HG02885 (cell line): ENCODE data around the gene CSAG1.
"Not testable (repeated sequence)": the region's sequence is repeated elsewhere in the genome, so short reads cannot be mapped to it uniquely, and the experiment has no call there.

ENCODE experiments used
- ATAC-seq: cut with Tn5 transposase; IDR thresholded peaks from one replicate; pipeline ENCODE4 v1.9.1; 2021; ENCODE audit warnings: mild to moderate bottlenecking; ENCODE audit not compliant: unreplicated experiment, poor library complexity

Gene CSAG1

GRCh38 chrX:152733261-152733975 is at the start of gene CSAG1, which contains the start of gene MAGEA12:
Gene CSAG1, minus strand, starts transcription at chrX:152733721. Its CDS starts 1,261 bp downstream, at chrX:152732460.
Gene MAGEA12, plus strand, starts transcription at chrX:152733757. Its CDS starts 2,405 bp downstream, at chrX:152736162.
- no peak for ATAC-seq

GRCh38 chrX:152769549-152770289 is 36.2 kb upstream of the CSAG1 start, which contains the start of gene MAGEA6:
Gene MAGEA6, minus strand, starts transcription at chrX:152769689. Its CDS starts 2,039 bp downstream, at chrX:152767650.
- not testable (repeated sequence) for ATAC-seq

- not testable (repeated sequence) for ATAC-seq
Observed at GRCh38 chrX:152766562-152766961, 33.0 kb upstream of the CSAG1 start.

GRCh38 chrX:152761582-152761981 is 28.1 kb upstream of the CSAG1 start:
- ATAC-seq = not testable (repeated sequence)

- not testable (repeated sequence) for ATAC-seq
Observed at GRCh38 chrX:152759544-152759943, 26.0 kb upstream of the CSAG1 start.

GRCh38 chrX:152758918-152759317 is 25.4 kb upstream of the CSAG1 start, which contains the start of gene CSAG3:
Gene CSAG3, plus strand, starts transcription at chrX:152759218.
- ATAC-seq = not testable (repeated sequence)

- not testable (repeated sequence) for ATAC-seq
Observed at GRCh38 chrX:152754871-152755270, 21.4 kb upstream of the CSAG1 start.

GRCh38 chrX:152753686-152754650 is 20.4 kb upstream of the CSAG1 start, which contains the start of gene MAGEA2:
Gene MAGEA2, minus strand, starts transcription at chrX:152753842. Its CDS starts 2,479 bp downstream, at chrX:152751363.
- not testable (repeated sequence) for ATAC-seq

GRCh38 chrX:152738560-152738959 is 5.0 kb upstream of the CSAG1 start:
- ATAC-seq = no peak

GRCh38 chrX:152736528-152736927 is 3.0 kb upstream of the CSAG1 start:
- not testable (repeated sequence) for ATAC-seq

- no peak for ATAC-seq
Observed at GRCh38 chrX:152735860-152736511, 2.5 kb upstream of the CSAG1 start.

GRCh38 chrX:152735101-152735500 is 1.6 kb upstream of the CSAG1 start:
- no peak for ATAC-seq

GRCh38 chrX:152734143-152734858 is 780 bp upstream of the CSAG1 start:
- ATAC-seq = not testable (repeated sequence)

GRCh38 chrX:152725409-152725808 is 8.1 kb downstream of the CSAG1 start:
- ATAC-seq = no peak

GRCh38 chrX:152713815-152714787 is 19.4 kb downstream of the CSAG1 start, which contains the start of gene MAGEA2B:
Gene MAGEA2B, plus strand, starts transcription at chrX:152714628. Its CDS starts 2,479 bp downstream, at chrX:152717107.
- ATAC-seq = not testable (repeated sequence)

- not testable (repeated sequence) for ATAC-seq
Observed at GRCh38 chrX:152713195-152713594, 20.3 kb downstream of the CSAG1 start.

GRCh38 chrX:152709173-152709572 is 24.3 kb downstream of the CSAG1 start, which contains the start of gene CSAG2:
Gene CSAG2, minus strand, starts transcription at chrX:152709273. Its CDS starts 161 bp downstream, at chrX:152709112.
- not testable (repeated sequence) for ATAC-seq
